Activated effector memory CD4-positive, alpha-beta T cell treated with Interleukin-2 at 50 U/mL for 16 hours (primary cell): Measurements from ENCODE around the gene STRN4.
"Not testable (repeated sequence)": the region's sequence is repeated elsewhere in the genome, so short reads cannot be mapped to it uniquely, and the experiment has no call there.

Source experiments
- DNase-seq: peaks from one replicate; pipeline ENCODE4 v3.0.0-alpha.2; 2020

Gene STRN4, protein sequence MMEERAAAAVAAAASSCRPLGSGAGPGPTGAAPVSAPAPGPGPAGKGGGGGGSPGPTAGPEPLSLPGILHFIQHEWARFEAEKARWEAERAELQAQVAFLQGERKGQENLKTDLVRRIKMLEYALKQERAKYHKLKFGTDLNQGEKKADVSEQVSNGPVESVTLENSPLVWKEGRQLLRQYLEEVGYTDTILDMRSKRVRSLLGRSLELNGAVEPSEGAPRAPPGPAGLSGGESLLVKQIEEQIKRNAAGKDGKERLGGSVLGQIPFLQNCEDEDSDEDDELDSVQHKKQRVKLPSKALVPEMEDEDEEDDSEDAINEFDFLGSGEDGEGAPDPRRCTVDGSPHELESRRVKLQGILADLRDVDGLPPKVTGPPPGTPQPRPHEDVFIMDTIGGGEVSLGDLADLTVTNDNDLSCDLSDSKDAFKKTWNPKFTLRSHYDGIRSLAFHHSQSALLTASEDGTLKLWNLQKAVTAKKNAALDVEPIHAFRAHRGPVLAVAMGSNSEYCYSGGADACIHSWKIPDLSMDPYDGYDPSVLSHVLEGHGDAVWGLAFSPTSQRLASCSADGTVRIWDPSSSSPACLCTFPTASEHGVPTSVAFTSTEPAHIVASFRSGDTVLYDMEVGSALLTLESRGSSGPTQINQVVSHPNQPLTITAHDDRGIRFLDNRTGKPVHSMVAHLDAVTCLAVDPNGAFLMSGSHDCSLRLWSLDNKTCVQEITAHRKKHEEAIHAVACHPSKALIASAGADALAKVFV

DNA sequence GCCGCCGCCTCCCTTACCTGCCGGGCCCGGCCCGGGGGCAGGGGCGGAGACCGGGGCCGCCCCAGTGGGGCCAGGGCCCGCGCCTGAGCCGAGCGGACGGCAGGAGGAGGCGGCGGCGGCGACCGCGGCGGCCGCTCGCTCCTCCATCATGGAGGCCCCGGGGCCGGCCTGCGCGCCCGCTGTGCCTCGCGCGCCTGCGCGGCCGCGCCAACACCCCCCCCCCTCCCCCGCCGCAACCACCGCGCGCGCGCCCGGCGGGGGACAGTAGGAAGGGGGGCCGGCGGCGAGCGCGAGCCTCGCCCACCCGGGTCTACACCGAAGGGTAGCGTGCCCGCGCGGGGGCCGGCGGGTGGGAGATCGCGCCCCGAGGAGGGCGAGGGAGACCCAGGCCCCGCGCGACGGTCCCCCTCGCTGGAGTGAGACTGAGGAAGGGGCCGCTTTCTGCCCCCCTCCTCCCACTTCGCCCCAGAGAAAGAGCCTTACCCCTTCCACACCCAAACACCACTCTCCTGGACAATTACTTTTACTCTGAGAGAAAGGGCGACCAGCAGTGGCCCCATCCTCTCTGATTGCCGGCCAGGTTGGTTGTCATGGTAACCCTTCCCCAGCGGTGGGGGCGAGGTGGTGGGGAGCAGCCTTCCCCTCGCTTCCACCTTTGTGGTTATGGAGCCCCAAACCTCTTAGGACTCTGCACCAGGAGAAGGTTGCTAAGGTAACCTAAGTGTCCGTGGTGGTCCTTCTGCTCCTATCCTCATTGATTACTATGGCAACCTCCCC, at the start of gene STRN4:
STRN4 (minus strand) TSS at position 170 of the 777 bp plus-strand sequence; CDS start at position 150, 20 bp downstream.
- DNase-seq = peak; percentile 57

DNA sequence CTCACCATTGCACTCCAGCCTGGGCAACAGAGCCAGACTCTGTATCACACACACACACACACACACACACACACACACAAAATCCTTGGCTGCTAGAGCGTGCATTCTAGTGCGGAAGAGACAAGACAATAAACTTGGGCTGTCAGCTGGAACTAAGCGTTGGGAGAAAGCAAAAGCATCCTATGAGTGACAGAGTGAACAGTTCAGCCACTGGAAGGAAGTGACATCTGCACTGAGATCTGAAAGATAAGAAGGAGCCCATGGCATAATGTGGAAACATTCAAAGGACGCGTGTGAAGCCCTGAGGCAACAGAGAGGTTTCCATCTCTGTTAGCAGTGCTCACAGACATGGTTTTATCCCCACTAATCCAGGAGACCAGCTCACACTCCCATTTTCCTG, 45.7 kb upstream of the STRN4 start:
- DNase-seq = no peak

DNA sequence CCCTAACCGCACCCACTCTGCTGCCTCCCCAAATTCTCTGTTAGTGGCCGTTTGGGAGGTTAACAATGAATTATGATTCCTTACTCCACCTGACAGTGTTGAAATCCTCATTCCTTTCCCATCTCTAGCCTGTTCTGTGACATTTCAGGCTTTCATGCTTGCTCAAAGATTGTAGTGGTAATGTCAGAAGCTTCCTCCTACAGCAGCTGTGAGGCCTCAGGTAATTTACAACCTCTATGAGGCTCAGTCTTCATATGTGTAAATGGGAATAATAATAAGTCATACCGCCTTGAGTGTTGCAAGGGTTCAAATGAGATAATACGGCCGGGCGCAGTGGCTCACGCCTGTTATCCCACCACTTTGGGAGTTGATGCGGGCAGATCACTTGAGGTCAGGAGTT, 43.1 kb upstream of the STRN4 start:
- no peak for DNase-seq

DNA sequence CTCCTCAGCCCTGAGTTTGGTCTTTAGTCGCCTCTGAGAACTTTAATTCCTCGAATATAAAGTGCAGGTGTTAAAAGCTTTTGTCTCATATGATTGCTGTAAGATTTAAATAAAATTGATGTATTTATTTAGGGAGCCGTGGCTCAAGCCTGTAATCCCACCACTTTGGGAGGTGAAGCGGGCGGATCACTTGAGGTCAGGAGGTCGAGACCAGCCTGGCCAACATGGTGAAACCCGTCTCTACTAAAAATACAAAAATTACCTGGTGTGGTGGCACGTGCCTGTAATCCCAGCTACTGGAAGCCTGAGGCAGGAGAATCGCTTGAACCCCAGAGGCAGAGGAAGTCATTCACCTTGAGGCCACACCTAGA, 42.7 kb upstream of the STRN4 start:
- DNase-seq = no peak

DNA sequence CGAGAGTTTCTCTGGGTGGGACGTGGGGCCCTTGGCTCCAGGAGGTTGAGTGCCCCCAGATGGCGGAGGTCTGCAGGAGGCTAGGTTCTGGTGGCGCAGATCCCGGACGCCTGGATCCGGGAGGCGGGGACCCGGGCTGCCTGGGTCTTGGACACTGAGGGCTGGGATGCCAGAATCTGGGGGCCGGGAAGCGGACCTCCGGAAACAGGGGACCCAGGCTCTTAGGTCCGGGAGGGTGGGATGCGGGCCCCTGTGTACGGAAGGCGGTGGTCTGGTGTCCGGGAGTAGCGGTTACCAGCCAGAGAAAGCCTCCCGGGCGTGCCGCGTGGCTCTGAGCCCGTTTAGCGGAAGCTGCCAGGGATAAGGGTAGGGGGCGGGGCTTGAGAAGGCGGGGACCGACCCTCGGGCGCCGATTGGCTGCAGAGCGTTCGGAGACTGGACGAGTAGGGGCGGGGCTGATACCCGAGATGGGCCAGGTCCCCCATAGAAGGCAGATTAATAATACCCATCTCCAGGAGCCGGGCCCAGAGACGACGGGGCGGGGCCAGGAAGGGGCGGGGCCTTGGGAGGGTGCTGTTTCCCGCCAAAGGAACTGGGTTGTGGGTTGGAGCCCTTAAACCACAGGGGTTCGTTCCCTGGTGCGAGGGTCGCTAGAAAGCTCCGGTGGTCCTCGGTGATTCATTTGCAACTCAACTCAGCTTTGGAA, 42.2 kb upstream of the STRN4 start, which contains the start of gene SLC1A5:
SLC1A5 (minus strand) TSS at position 333 of the 706 bp plus-strand sequence. CDS start 629 bp downstream, outside the sequence.
- peak; percentile 96 for DNase-seq

DNA sequence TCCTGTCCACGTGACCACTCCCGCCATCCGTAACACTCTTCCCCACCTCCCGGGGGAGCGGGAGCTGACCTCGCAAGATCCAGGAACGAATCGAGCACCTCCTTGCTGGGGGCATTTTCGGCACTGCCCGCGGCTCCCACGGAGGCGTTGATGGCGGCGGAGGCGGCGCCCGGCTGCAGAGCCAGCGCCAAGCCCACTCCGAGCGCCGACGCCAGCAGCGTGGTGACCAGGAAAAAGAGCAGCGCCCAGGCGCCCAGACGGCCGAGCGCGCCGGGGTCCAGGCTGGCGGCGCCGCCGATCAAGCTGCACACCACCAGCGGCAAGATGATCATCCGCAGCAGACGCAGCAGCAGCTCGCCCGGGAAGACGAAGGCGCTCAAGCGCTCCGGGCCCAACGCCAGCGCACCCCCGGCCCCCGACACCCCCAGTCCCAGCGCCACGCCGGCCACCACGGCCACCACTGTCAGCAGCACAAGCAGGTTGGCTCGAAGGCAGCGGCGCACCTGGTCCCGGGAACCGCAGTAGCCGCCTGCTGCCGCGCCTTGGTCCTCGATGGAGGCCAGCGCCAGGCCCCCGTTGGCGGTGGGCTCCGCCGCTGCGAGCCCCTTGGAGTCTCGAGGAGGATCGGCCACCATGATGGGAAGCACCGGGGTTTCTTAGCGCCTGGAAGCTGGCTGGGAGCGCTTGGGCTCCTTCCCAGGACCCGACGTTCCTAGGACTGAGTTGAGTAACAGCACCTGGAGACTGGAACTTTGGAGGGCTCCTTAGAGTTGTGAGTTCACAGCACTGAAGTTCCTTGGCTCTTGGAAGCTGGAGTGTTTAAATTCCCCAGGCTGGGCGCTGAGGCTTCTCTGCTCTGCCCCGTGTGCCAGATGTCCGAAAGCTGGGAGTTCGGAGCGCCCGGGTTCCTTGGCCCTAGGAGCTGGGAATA, 41.3 kb upstream of the STRN4 start:
- DNase-seq = peak; percentile 18

DNA sequence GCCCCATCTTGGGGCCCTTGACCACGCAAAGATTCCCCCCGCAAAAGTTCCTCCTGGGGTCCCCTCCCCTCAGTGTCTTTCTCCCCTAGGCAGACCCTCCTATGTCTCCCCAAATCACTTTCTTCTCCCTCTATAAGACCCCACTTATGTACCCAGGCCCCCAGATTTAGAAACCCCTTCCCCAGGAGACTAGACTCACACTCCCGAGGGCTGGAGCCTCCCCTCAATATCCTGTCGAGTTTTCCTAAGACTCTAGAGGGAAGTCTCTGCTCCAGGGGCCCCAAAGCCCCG, 40.7 kb upstream of the STRN4 start:
- no peak for DNase-seq

DNA sequence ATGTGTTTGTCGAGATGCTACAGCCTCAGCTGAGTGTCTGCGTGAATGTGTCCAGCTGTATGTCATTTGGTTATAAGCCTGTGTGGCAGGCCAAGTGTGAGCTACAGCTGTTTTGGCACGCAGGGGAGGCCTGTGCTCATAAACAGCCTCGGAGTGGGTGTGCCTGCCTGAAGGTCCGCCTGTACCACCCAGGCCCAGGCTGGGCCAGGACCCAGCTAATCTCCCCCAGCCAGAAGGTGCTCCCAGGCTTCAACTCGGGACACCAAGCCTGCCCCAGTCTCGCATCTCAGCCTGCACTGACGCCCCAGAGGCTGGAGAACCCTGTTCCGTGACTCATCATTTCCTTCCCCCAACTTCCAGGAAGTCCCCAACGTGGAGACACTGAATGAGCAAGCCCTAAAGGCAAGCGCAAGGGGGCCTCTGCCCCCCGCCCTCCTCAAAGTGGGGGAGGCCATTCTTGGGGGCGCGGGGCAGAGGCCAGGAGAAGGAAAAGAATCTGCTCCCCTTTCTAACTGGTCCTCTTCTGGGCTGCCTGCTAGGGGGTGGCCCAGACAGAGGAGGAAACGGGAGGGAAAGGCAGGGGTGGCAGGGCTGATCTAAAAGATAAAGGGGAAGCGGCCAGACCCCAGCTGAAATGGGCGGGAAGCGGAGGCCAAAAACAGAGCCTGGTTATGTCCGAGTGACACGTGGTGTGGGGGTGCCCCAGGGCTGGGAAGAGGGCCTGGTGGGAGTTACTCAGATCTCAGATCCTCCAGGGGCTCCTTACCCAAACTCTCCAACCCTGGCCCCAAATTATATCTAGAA, 40.2 kb upstream of the STRN4 start:
- peak; percentile 73 for DNase-seq

DNA sequence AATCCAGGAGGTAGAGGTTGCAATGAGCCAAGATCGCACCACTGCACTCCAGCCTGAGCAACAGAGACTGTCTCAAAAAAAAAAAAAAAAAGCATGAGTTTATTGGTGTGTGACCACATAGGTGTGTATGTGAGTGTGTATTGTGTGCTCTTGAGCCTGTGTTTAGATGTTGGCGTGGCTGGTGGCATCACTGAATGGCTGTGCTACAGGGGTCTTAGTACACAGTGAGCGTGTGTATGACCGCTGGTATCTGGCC, 39.7 kb upstream of the STRN4 start:
- no peak for DNase-seq

DNA sequence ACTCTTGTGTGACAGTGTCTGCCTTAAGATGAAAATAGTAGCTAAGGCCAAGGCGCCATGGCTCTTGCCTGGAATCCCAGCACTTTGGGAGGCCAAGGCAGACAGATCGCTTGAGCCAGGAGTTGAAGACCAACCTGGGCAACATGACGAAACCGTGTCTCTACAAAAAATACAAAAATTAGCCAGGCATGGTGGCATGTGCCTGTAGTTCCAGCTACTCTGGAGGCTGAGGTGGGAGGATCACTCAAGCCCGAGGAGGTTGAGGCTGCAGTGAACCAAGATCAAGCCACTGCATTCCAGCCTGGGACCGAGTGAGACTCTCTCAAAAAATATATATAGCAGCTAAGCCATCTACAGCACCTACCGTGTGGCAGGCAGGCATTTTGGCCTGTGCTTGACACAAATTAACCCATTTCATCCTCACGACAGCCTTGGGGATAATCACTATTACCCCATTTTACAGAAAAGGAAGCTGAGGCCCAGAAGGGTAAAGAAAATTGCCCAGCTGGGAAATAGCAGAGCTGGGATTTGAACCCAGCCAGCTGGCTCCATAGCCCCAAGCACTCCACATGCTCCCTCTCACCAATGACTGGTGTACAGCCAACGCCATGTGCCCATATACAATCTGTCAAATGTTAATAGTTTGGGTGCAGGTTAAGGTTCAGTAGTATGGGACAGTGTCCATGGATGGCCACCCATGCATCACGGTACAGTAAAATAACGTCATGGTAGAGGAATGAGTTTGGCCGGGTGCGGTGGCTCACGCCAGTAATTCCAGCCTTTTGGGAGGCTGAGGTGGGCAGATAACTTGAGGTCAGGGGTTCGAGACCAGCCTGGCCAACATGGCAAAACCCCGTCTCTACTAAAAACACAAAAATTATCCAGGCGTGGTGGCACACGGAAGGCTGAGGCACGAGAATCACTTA, 39.1 kb upstream of the STRN4 start:
- DNase-seq = no peak

DNA sequence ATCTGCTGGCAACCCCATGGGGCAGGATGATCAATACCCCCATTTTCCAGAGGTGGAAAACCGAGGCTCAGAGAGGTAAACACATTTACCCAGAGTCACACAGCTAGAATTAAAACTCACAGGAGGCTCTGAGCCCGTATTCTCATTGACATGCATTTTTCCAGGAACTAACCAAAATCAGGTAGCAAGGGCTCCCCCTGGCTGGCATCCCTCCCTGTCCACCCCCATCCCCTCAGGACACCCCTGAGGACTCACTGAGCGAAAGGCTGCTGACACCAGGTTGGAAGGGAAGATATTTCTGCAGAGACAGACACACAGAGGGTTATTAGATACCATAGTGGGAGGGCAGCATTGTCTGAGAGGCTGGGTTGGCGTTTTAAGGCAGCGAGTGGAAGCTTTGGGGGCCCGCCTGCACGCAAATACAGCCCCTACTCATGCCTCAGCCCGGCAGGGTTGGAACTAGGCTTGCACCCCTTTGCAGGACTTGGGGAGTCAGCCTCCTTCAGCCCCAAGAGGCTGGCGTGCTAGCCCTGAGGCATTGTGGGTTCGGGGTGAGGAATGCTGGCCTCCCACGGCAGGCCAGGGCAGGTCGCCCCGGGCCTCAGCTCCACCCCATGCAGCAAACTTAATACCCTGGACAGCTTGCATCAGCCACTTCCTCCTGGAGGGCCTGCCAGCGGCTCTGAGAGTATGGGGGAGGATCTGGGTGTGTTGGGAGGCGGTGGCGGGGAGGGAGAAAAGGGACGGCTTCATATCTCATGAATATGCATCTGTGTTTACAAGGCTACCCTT, 38.2 kb upstream of the STRN4 start:
- peak; percentile 59 for DNase-seq

DNA sequence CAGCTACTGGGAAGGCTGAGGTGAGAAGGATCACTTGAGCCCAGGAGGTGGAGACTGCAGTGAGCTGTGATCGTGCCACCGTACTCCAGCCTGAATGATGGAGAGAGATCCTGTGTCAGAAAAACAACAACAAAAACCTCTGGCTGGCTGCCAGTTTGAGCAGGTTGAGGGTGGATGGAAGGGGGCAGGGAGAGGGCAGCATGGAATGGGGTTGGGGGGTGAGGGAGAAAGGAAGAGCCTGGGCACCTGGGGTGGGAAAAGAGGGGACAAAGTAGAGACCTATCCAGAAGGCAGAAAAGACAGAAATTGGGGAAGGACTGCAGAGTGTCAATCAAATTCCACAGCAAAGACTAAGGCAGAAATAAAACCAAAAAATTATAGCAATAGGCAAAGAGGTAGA, 37.4 kb upstream of the STRN4 start:
- no peak for DNase-seq

DNA sequence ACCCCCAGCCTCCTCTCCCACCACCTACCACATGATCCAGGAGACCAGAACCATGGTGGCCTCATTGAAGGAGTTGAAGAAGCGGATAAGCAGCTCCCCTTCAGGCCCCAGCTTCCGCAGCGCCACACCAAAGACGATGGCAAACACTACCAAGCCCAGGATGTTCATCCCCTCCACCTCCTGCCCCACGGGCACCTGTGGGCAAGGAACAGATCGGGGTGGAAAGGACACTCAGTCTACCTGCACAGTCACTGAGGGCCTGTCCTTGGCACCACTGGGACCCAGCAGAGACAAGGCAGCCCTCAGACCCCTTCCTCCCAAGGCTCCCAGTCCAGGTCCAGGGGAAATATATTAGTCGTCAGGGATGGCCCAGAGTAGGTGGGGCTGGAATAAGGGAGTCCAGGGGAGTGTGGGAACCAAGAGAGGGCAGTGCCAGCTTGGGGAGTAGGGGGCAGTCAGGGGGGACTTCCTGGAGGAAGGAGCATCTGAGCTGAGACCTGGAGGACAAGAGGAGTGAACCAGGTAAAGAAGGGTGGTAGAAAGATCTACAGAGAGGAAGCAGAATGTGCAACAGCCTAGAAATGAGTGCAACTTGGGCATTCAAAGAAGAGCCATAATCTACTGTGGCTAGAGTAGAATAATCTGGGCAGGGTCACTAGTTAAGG, 36.2 kb upstream of the STRN4 start:
- DNase-seq = no peak

DNA sequence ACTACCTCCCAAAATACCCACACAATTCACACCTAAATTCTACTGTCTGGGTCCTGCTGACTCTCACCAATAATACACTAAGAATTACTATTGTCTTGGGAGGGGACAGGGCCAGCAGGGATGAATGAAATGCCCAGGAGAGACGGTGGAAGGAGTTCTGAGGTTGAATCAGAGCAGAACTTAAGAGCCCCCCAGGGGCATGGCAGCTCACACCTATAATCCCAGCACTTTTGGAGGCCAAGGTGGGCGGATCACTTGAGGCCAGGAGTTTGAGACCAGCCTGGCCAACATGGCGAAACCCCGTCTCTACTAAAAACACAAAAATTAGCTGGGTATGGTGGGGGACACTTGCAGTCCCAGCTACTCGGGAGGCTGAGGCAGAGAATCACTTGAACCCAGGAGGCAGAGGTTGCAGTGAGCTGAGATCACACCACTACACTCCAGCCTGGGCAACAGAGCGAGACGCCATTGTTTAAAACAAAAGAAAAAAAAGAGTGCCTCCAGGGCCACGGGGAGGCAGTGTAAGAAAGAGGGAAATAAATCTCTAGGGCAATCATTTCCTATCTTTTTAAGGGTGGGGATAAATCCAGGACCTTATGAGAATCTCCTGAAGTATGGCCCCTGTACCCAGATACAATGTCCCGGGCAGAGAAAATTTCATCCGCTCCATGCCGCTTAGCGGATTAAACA, 31.9 kb upstream of the STRN4 start:
- not testable (repeated sequence) for DNase-seq

DNA sequence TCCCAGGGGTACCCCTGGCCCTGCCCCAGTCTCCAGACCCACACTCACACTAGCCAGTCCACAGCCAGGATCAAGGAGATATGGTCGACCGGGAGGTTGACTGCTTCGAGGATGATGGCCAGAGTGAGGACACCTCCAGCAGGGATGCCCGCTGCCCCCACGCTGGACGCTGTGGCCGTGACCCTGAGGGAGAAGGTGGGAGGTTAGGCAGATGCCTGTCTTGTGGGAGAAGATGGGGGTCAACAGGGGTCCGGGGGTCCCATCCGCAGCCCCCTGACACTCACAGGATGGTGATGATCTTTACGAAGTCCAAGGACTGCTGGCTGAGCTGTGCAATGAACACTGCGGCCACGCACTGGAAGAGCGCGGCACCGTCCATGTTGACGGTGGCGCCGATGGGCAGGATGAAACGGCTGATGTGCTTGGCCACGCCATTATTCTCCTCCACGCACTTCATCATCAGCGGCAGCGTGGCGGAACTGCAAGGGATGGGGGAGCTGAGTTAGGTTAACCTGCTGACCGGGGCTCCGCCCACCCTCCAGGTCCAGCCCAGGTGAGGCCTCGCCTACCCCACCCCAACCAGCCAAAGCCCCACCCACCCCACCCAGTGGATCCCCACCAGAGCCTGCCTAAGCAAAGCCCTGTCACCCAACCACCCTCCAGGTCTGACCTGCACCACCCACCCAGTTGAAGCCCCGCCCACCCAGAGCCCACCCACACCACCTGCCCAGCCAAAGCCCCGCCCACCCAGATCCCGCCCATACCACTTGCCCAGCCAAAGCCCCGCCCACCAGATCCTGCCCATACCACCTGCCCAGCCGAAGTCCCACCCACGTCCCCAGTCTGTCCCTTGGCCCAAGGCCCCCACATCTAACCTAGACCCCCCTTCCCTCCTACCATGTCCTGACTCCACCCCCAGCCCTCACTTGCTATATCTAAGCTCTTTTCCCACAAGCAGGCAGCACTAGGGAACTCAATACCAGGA, 31.0 kb upstream of the STRN4 start:
- no peak for DNase-seq

DNA sequence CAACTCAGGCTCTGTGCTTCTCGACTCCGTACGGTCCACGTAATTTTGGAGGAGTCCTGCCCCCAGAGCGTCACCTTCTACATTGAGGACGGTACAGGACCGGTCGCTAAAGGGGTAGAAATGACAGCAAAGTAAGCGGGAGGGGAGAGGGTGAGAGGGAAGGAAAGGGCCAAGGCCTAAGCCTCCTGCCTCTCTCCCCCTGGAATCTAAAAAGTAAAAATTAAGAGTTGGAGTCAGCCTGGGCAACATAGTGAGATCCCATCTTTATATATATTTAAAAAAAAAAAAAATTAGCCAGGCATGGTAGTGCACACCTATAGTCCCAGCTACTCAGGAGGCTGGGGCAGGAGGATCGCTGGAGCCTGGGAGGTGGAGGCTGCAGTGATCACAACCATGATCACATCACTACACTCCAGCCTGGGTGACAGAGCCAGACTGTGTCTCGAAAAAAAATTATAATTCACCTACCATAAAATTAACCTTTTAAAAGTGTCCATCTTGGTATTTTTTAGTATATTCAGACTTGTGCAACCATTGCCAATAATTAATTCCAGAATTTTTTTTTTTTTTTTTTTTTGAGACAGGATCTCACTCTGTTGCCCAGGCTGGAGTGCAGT, 29.5 kb upstream of the STRN4 start:
- DNase-seq = no peak
